ENCODE results near the gene IRF7. TPM values are rescaled to one million over a fixed set of nuclear protein-coding genes. Genes with fewer than 3 reads are reported as not detected.
A peak's percentile ranks its signal among the peaks of the same experiment; 100 is the strongest.

The IRF7 gene
- total and polyA plus RNA-seq, 9 of the 15 experiments (the other 6 are each of a cell fraction or from before 2014, with no cell fraction given), result 0.27 to 7.6 (median 1.8) TPM

GRCh38 chr11:569158-569885, 46.4 kb downstream of the IRF7 start:
- H3K4me1 ChIP-seq (replicated peaks in 1 of 2; ENCODE audit: control insufficient read depth in 2 of 2, insufficient read depth in 2 of 2, low read length in 2 of 2), result peaks cover 35 to 66% of the 10 kb centered on the region in 2 experiments
- intact Hi-C loops (cut with micrococcal nuclease) (loop anchor here (10.0 kb wide), 1 partner anchor 225 kb away; the partner anchor contains the start of genes CEND1 and SLC25A22), in situ Hi-C loops (cut with MboI) (no loop called here)
- DNase-seq (ENCODE audit: extremely low read depth in 1 of 4, low spot score in 3 of 4) (peak in 1 of 4 experiments; percentile 43), ATAC-seq (no peak), FAIRE-seq (no peak)
- H3K36me3 ChIP-seq (ENCODE audit: control insufficient read depth, insufficient read depth, low read length), result peaks cover 10% of the 10 kb centered on the region; the same call in 2 of the 3 replicates
- CTCF ChIA-PET (ENCODE audit: low intra/inter-chr PET ratio), result interaction anchor here (0.7 kb wide), 1 partner anchor 130 kb away, joined by 4 read pairs; no protein-coding TSS in a partner anchor
- H3K9ac ChIP-seq (ENCODE audit: insufficient read depth in 1 of 2, low read depth in 2 of 2, low read length in 2 of 2), result peak overlapping the region; percentile 83 to 96
- H3K79me2 ChIP-seq (ENCODE audit: control insufficient read depth, insufficient read depth, low read length), result peaks cover 33% of the 10 kb centered on the region
- no peaks in the 10 kb centered on the region for H3K9me3 ChIP-seq (replicated peaks; ENCODE audit: control insufficient read depth, insufficient read depth, low read depth, low read length)
- 30% methylated on average over 24 of the region's 36 CpGs for WGBS (ENCODE audit: insufficient coverage, low coverage, missing lambda C conversion rate)
- peak overlapping the region; percentile 82 for H3K27ac ChIP-seq (ENCODE audit: extremely low read depth, low read depth, low read length)
- H3K4me3 ChIP-seq, result peak overlapping the region; percentile 84
- TSS peak; percentile 90 for BruUV-seq (replicated peaks)
- 0 out of 2 replicates have a peak overlapping the region, but pooled peaks have one; percentile 63 for H2AFZ ChIP-seq (ENCODE audit: low read depth, low read length)
- peak overlapping the region; percentile 74 for H3K4me2 ChIP-seq (ENCODE audit: insufficient read depth, low read length)
- H3K9me1 ChIP-seq (ENCODE audit: control insufficient read depth, insufficient read depth, low read length), result no peaks in the 10 kb centered on the region
- POLR2A ChIA-PET, result interaction anchor here (0.6 to 1.4 kb wide), 6 partner anchors 8 to 247 kb away, joined by 3 to 5 read pairs (median 4); no protein-coding TSS in a partner anchor
- H4K20me1 ChIP-seq (replicated peaks; ENCODE audit: control insufficient read depth, insufficient read depth, low read length), result no peaks in the 10 kb centered on the region
- no peaks in the 10 kb centered on the region for H3K27me3 ChIP-seq (ENCODE audit: control insufficient read depth in 2 of 2, insufficient read depth in 2 of 2, low read length in 2 of 2)
- TF ChIP-seq ZFP30 (CRISPR knock-in tag; IDR thresholded peaks at IDR 0.05; ENCODE audit: borderline replicate concordance) (no peak), RBFOX2 (IDR thresholded peaks at IDR 0.05; ENCODE audit: low read depth, low read length) (peak; percentile 43), JUN (IDR thresholded peaks at IDR 0.05; ENCODE audit: borderline replicate concordance, low read depth, low read length) (no peak), JUN (CRISPR knock-in tag; IDR thresholded peaks at IDR 0.05; ENCODE audit: borderline replicate concordance) (no peak), SIX5 (IDR thresholded peaks at IDR 0.05; ENCODE audit: borderline replicate concordance in 1 of 2, insufficient read depth in 1 of 2, low read depth in 1 of 2, low read length in 2 of 2) (no peak), POLR2AphosphoS2 (IDR thresholded peaks at IDR 0.05; ENCODE audit: low read length) (no peak), NR2C1 (IDR thresholded peaks at IDR 0.05) (no peak; the same call in 1 of the 2 replicates), NR2C1 (tag; IDR thresholded peaks at IDR 0.05) (no peak), ZNF140 (CRISPR knock-in tag; IDR thresholded peaks at IDR 0.05) (no peak), RBM15 (IDR thresholded peaks at IDR 0.05; ENCODE audit: insufficient read depth, low read length) (no peak), ARID2 (IDR thresholded peaks at IDR 0.05) (no peak), HLTF (IDR thresholded peaks at IDR 0.05) (no peak), ZSCAN32 (CRISPR knock-in tag; IDR thresholded peaks at IDR 0.05) (no peak), ZNF592 (IDR thresholded peaks at IDR 0.05) (0 out of 2 replicates have a peak, but pooled peaks have one; percentile 12), GABPB2 (CRISPR knock-in tag; conservative IDR thresholded peaks at IDR 0.05) (no peak), SUPT5H (IDR thresholded peaks at IDR 0.05) (no peak)
- TF ChIP-seq, protein P1, sequence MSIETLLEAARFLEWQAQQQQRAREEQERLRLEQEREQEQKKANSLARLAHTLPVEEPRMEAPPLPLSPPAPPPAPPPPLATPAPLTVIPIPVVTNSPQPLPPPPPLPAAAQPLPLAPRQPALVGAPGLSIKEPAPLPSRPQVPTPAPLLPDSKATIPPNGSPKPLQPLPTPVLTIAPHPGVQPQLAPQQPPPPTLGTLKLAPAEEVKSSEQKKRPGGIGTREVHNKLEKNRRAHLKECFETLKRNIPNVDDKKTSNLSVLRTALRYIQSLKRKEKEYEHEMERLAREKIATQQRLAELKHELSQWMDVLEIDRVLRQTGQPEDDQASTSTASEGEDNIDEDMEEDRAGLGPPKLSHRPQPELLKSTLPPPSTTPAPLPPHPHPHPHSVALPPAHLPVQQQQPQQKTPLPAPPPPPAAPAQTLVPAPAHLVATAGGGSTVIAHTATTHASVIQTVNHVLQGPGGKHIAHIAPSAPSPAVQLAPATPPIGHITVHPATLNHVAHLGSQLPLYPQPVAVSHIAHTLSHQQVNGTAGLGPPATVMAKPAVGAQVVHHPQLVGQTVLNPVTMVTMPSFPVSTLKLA (conservative IDR thresholded peaks at IDR 0.05), result no peak
